Measurements from ENCODE around the gene F3.

The F3 gene

DNA sequence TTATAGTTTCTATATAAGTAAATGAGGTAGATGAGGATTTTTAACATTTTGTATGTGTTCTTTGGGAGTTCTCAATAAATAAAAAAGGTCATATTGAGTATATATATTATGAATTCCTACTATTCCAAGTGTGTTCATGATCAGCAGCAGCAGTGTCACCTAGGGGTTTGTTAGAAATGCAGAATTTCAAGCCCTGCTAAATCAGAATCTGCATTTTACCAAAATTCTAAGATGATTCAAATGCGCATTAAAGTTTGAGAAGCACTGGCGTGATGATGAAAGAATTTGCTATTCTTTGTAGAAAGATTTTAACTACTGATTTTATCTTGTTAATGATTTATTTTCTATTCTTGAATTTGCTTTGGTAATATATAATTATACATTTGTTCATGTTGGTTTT is 28.7 kb downstream of the F3 start:
- H4K20me1 ChIP-seq (ENCODE audit: insufficient read depth, low read length), result no peaks in the 10 kb centered on the region
- TF ChIP-seq EZH2phosphoT487 (IDR thresholded peaks at IDR 0.05; ENCODE audit: low read depth), result no peak
- TF ChIP-seq, protein P1, sequence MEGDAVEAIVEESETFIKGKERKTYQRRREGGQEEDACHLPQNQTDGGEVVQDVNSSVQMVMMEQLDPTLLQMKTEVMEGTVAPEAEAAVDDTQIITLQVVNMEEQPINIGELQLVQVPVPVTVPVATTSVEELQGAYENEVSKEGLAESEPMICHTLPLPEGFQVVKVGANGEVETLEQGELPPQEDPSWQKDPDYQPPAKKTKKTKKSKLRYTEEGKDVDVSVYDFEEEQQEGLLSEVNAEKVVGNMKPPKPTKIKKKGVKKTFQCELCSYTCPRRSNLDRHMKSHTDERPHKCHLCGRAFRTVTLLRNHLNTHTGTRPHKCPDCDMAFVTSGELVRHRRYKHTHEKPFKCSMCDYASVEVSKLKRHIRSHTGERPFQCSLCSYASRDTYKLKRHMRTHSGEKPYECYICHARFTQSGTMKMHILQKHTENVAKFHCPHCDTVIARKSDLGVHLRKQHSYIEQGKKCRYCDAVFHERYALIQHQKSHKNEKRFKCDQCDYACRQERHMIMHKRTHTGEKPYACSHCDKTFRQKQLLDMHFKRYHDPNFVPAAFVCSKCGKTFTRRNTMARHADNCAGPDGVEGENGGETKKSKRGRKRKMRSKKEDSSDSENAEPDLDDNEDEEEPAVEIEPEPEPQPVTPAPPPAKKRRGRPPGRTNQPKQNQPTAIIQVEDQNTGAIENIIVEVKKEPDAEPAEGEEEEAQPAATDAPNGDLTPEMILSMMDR (IDR thresholded peaks at IDR 0.05; ENCODE audit: low read depth, low read length), result no peak
- H3K4me2 ChIP-seq (ENCODE audit: low read length), result no peak overlapping the region
- H3K27ac ChIP-seq (ENCODE audit: low read length), result no peak overlapping the region
- no peaks in the 10 kb centered on the region for H3K27me3 ChIP-seq (ENCODE audit: low read depth, low read length)
- no peaks in the 10 kb centered on the region for H3K9me3 ChIP-seq (ENCODE audit: insufficient read depth, low read length)
- H3K36me3 ChIP-seq (replicated peaks; ENCODE audit: low read depth, low read length), result no peaks in the 10 kb centered on the region
- H2AFZ ChIP-seq (ENCODE audit: low read depth, low read length), result no peak overlapping the region
- no peak overlapping the region for H3K4me3 ChIP-seq (ENCODE audit: low read length)
- H3K4me1 ChIP-seq (ENCODE audit: low read length), result no peaks in the 10 kb centered on the region
- no peaks in the 10 kb centered on the region for H3K79me2 ChIP-seq (ENCODE audit: low read length)
- no peak overlapping the region for H3K9ac ChIP-seq (ENCODE audit: low read length)

- Histone ChIP-seq H3K36me3 (replicated peaks; ENCODE audit: low read depth, low read length) (no peaks in the 10 kb centered on the region), H2AFZ (ENCODE audit: low read depth, low read length) (no peak overlapping the region), H3K27me3 (ENCODE audit: low read depth, low read length) (no peaks in the 10 kb centered on the region), H3K9me3 (ENCODE audit: insufficient read depth, low read length) (no peaks in the 10 kb centered on the region), H3K4me2 (ENCODE audit: low read length) (no peak overlapping the region), H3K4me1 (ENCODE audit: low read length) (no peaks in the 10 kb centered on the region), H3K4me3 (ENCODE audit: low read length) (no peak overlapping the region), H3K27ac (ENCODE audit: low read length) (no peak overlapping the region), H3K9ac (ENCODE audit: low read length) (no peak overlapping the region), H4K20me1 (ENCODE audit: insufficient read depth, low read length) (no peaks in the 10 kb centered on the region), H3K79me2 (ENCODE audit: low read length) (no peaks in the 10 kb centered on the region)
- TF ChIP-seq, protein P1 (IDR thresholded peaks at IDR 0.05; ENCODE audit: low read depth, low read length), result no peak
- no peak for TF ChIP-seq EZH2phosphoT487 (IDR thresholded peaks at IDR 0.05; ENCODE audit: low read depth)
Observed at GRCh38 chr1:94504601-94505000, 37.0 kb downstream of the F3 start.

DNA sequence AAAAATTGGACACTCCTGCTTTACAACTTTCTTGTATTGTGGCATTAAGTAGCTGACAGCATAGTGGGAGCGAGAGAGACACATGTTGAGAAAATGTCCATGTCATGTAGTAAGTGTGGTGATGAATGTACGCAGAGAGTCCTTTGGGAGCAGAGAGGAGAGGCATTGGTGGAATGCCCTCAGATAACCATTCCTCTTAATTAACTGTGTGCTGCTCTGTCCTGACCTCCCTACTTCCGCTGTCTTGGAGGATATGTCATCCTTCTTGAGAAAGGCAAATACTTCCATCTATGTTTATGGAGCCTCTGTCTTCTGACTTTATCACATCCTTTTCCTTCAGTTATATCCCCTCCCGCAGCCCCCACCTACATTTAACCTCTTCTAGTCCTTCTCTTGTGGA is 38.4 kb downstream of the F3 start:
- Histone ChIP-seq H4K20me1 (ENCODE audit: insufficient read depth, low read length) (no peaks in the 10 kb centered on the region), H3K27ac (ENCODE audit: low read length) (no peak overlapping the region), H3K79me2 (ENCODE audit: low read length) (no peaks in the 10 kb centered on the region), H3K4me2 (ENCODE audit: low read length) (no peak overlapping the region), H3K36me3 (replicated peaks; ENCODE audit: low read depth, low read length) (no peaks in the 10 kb centered on the region), H3K4me1 (ENCODE audit: low read length) (no peaks in the 10 kb centered on the region), H3K9ac (ENCODE audit: low read length) (no peak overlapping the region), H3K27me3 (ENCODE audit: low read depth, low read length) (no peaks in the 10 kb centered on the region), H3K4me3 (ENCODE audit: low read length) (no peak overlapping the region), H2AFZ (ENCODE audit: low read depth, low read length) (no peak overlapping the region), H3K9me3 (ENCODE audit: insufficient read depth, low read length) (no peaks in the 10 kb centered on the region)
- no peak for TF ChIP-seq EZH2phosphoT487 (IDR thresholded peaks at IDR 0.05; ENCODE audit: low read depth)
- TF ChIP-seq, protein P1 (IDR thresholded peaks at IDR 0.05; ENCODE audit: low read depth, low read length), result no peak

- H3K79me2 ChIP-seq (ENCODE audit: low read length), result no peaks in the 10 kb centered on the region
- no peak overlapping the region for H3K4me2 ChIP-seq (ENCODE audit: low read length)
- no peaks in the 10 kb centered on the region for H3K36me3 ChIP-seq (replicated peaks; ENCODE audit: low read depth, low read length)
- H3K27me3 ChIP-seq (ENCODE audit: low read depth, low read length), result no peaks in the 10 kb centered on the region
- no peak overlapping the region for H3K4me3 ChIP-seq (ENCODE audit: low read length)
- no peaks in the 10 kb centered on the region for H3K4me1 ChIP-seq (ENCODE audit: low read length)
- no peak overlapping the region for H3K27ac ChIP-seq (ENCODE audit: low read length)
- TF ChIP-seq, protein P1 (IDR thresholded peaks at IDR 0.05; ENCODE audit: low read depth, low read length), result no peak
- TF ChIP-seq EZH2phosphoT487 (IDR thresholded peaks at IDR 0.05; ENCODE audit: low read depth), result no peak
- no peak overlapping the region for H2AFZ ChIP-seq (ENCODE audit: low read depth, low read length)
- no peaks in the 10 kb centered on the region for H4K20me1 ChIP-seq (ENCODE audit: insufficient read depth, low read length)
- H3K9me3 ChIP-seq (ENCODE audit: insufficient read depth, low read length), result no peaks in the 10 kb centered on the region
- H3K9ac ChIP-seq (ENCODE audit: low read length), result no peak overlapping the region
Observed at GRCh38 chr1:94501935-94502334, 39.6 kb downstream of the F3 start.

Data from OCI-LY3 (cell line).